Measurements from ENCODE around the gene MMAB. TPM values are rescaled to one million over a fixed set of nuclear protein-coding genes. Genes with fewer than 3 reads are reported as not detected.

MMAB gene
- total RNA-seq, 4 donors from 2014 or later, result 27.3 to 80.4 (median 30.9) TPM

GRCh38 chr12:109513051-109513450 lies 60.3 kb downstream of the MMAB start:
- no peak for DNase-seq (ENCODE audit: low spot score in 2 of 2)
- no peak for TF ChIP-seq EP300 (IDR thresholded peaks at IDR 0.05)
- no peak for TF ChIP-seq POLR2A (IDR thresholded peaks at IDR 0.05)
- no peak for TF ChIP-seq CTCF (IDR thresholded peaks at IDR 0.05)
- WGBS, 2 donors, result 62% methylated on average over 8 of the region's 8 CpGs
- H3K27me3 ChIP-seq, result no peaks in the 10 kb centered on the region
- H3K36me3 ChIP-seq, result peaks cover 0 to 100% (median 39%) of the 10 kb centered on the region in 3 donors
- no peaks in the 10 kb centered on the region for H3K9me3 ChIP-seq
- no peak overlapping the region for H3K4me3 ChIP-seq
- no peaks in the 10 kb centered on the region for H3K4me1 ChIP-seq
- no peak overlapping the region for H3K27ac ChIP-seq

GRCh38 chr12:109512608-109513007 lies 60.7 kb downstream of the MMAB start:
- Histone ChIP-seq H3K4me3 (no peak overlapping the region), H3K27ac (no peak overlapping the region), H3K4me1 (no peaks in the 10 kb centered on the region), H3K36me3 (peaks cover 0 to 100% (median 39%) of the 10 kb centered on the region in 3 donors), H3K27me3 (no peaks in the 10 kb centered on the region), H3K9me3 (no peaks in the 10 kb centered on the region)
- DNase-seq (ENCODE audit: low spot score in 2 of 2), result no peak
- WGBS, 2 donors, result 59 to 80% methylated on average over 1 of the region's 1 CpG
- no peak for TF ChIP-seq CTCF (IDR thresholded peaks at IDR 0.05)
- TF ChIP-seq POLR2A (IDR thresholded peaks at IDR 0.05), result no peak
- TF ChIP-seq EP300 (IDR thresholded peaks at IDR 0.05), result no peak

GRCh38 chr12:109510196-109510595 lies 63.1 kb downstream of the MMAB start:
- Histone ChIP-seq H3K9me3 (no peaks in the 10 kb centered on the region), H3K36me3 (peaks cover 0 to 100% (median 38%) of the 10 kb centered on the region in 3 donors), H3K4me1 (no peaks in the 10 kb centered on the region), H3K4me3 (no peak overlapping the region), H3K27me3 (no peaks in the 10 kb centered on the region), H3K27ac (no peak overlapping the region)
- TF ChIP-seq POLR2A (IDR thresholded peaks at IDR 0.05) (no peak), CTCF (IDR thresholded peaks at IDR 0.05) (no peak), EP300 (IDR thresholded peaks at IDR 0.05) (no peak)
- DNase-seq (ENCODE audit: low spot score in 2 of 2), result no peak
- 84 to 90% methylated on average over 15 of the region's 15 CpGs for WGBS, 2 donors

- no peaks in the 10 kb centered on the region for H3K27me3 ChIP-seq
- WGBS, 2 donors, result 33 to 73% methylated on average over 1 of the region's 1 CpG
- H3K4me3 ChIP-seq, result no peak overlapping the region
- H3K27ac ChIP-seq, result no peak overlapping the region
- no peaks in the 10 kb centered on the region for H3K4me1 ChIP-seq
- peaks cover 2 to 100% (median 45%) of the 10 kb centered on the region in 3 donors for H3K36me3 ChIP-seq
- H3K9me3 ChIP-seq, result no peaks in the 10 kb centered on the region
- no peak for DNase-seq (ENCODE audit: low spot score in 2 of 2)
- TF ChIP-seq CTCF (IDR thresholded peaks at IDR 0.05), result no peak
These were observed 69.2 kb downstream of the MMAB start for GRCh38 chr12:109504068-109504467.

Other genes with a start within 250 kb of the MMAB start
- under 1 TPM in 1 of 4 donors, not detected in 3; 0.20 TPM for gene MYO1H, start 225.6 kb downstream of the MMAB start, total RNA-seq
- gene KCTD10, start 96.2 kb downstream of the MMAB start, total RNA-seq, result 10 to 100 TPM; 58.6 to 77.7 (median 67.2) TPM
- 10 to 100 TPM; 51.0 to 93.5 (median 78.9) TPM for gene UBE3B, start 95.9 kb downstream of the MMAB start, total RNA-seq
- 10 to 100 TPM; 20.9 to 52.0 (median 30.5) TPM for gene MVK, start 290 bp upstream of the MMAB start, total RNA-seq
- gene FAM222A, start 140.3 kb upstream of the MMAB start, total RNA-seq, result 1 to 10 TPM; 1.3 to 3.3 (median 1.9) TPM

Data from tibial nerve (tissue), 4 donors.